HG03066 (cell line): ENCODE data around the gene MS4A4E.
"Not testable (repeated sequence)": the region's sequence is repeated elsewhere in the genome, so short reads cannot be mapped to it uniquely, and the experiment has no call there.

Experiments used
- ATAC-seq: cut with Tn5 transposase; IDR thresholded peaks from one replicate; pipeline ENCODE4 v1.9.1; 2021; ENCODE audit warnings: low read depth; ENCODE audit not compliant: unreplicated experiment

Gene MS4A4E

GRCh38 chr11:60222141-60222540 lies 20.8 kb downstream of the MS4A4E start:
- ATAC-seq, result no peak

GRCh38 chr11:60221692-60222091 lies 21.2 kb downstream of the MS4A4E start:
- ATAC-seq, result no peak

- ATAC-seq, result no peak
These were observed 21.8 kb downstream of the MS4A4E start for GRCh38 chr11:60221181-60221580.

- no peak for ATAC-seq
These were observed 28.6 kb downstream of the MS4A4E start for GRCh38 chr11:60214386-60214785.

GRCh38 chr11:60211206-60211605 lies 31.7 kb downstream of the MS4A4E start:
- ATAC-seq, result no peak

GRCh38 chr11:60209977-60210376 lies 33.0 kb downstream of the MS4A4E start:
- ATAC-seq, result no peak

- ATAC-seq, result no peak
These were observed 34.0 kb downstream of the MS4A4E start for GRCh38 chr11:60208951-60209350.

- ATAC-seq, result no peak
These were observed 34.6 kb downstream of the MS4A4E start for GRCh38 chr11:60208146-60208895.

- no peak for ATAC-seq
These were observed 36.3 kb downstream of the MS4A4E start for GRCh38 chr11:60206616-60207015.

GRCh38 chr11:60204922-60205321 lies 38.0 kb downstream of the MS4A4E start:
- ATAC-seq, result peak; percentile 58

- not testable (repeated sequence) for ATAC-seq
These were observed 41.6 kb downstream of the MS4A4E start for GRCh38 chr11:60201334-60201733.

GRCh38 chr11:60197442-60197841 lies 45.5 kb downstream of the MS4A4E start:
- ATAC-seq, result no peak

- peak; percentile 58 for ATAC-seq
These were observed 47.0 kb downstream of the MS4A4E start for GRCh38 chr11:60195923-60196368.

- ATAC-seq, result no peak
These were observed 48.4 kb downstream of the MS4A4E start for GRCh38 chr11:60194511-60194910.

- no peak for ATAC-seq
These were observed 49.1 kb downstream of the MS4A4E start for GRCh38 chr11:60193687-60194433.

GRCh38 chr11:60192564-60192963 lies 50.4 kb downstream of the MS4A4E start:
- ATAC-seq, result not testable (repeated sequence)

GRCh38 chr11:60188481-60188880 lies 54.5 kb downstream of the MS4A4E start:
- ATAC-seq, result not testable (repeated sequence)

GRCh38 chr11:60186128-60186527 lies 56.8 kb downstream of the MS4A4E start:
- ATAC-seq, result not testable (repeated sequence)

GRCh38 chr11:60185512-60185827 lies 57.5 kb downstream of the MS4A4E start:
- not testable (repeated sequence) for ATAC-seq

- no peak for ATAC-seq
These were observed 58.0 kb downstream of the MS4A4E start for GRCh38 chr11:60184824-60185511.

- ATAC-seq, result no peak
These were observed 59.2 kb downstream of the MS4A4E start for GRCh38 chr11:60183591-60184205.
